Right atrium auricular region (tissue), 2 donors: Measurements from ENCODE around the gene PCDHGC3. TPM values are rescaled to one million over a fixed set of nuclear protein-coding genes. Genes with fewer than 3 reads are reported as not detected.

Experiments used
- DNase-seq: peaks from one replicate; pipeline ENCODE4 v3.0.0-alpha.2; 2019; ENCODE audit warnings: low spot score
- H3K27ac ChIP-seq, 2 donors: fragments of 200-600 bp; sonication (generic); 1 replicate in 1 of 2; 2 replicates in 1 of 2; pipeline ENCODE4 v1.5.1; 2016 to 2019
- H3K27me3 ChIP-seq, 2 donors: fragments of 200-600 bp; sonication (generic); one replicate each; pipeline versions ENCODE4 v1.5.1 to v1.6.0; 2017 to 2019
- H3K36me3 ChIP-seq: fragments of 200-600 bp; sonication (generic); one replicate; pipeline ENCODE4 v1.5.1; 2016
- H3K4me1 ChIP-seq, 2 donors: fragments of 200-600 bp; sonication (generic); one replicate each; pipeline versions ENCODE4 v1.5.1 to v1.6.0; 2017 to 2019
- H3K4me3 ChIP-seq, 2 donors: fragments of 200-600 bp; sonication (generic); 1 replicate in 1 of 2; 2 replicates in 1 of 2; pipeline ENCODE4 v1.5.1; 2017 to 2019; ENCODE audit warnings: mild to moderate bottlenecking in 1 of 2, moderate library complexity in 1 of 2
- H3K9me3 ChIP-seq, 2 donors: fragments of 200-600 bp; sonication (generic); one replicate each; pipeline ENCODE4 v1.5.1; 2019
- CTCF ChIP-seq, 2 donors: fragments of 200-600 bp; sonication (generic); IDR thresholded peaks; one replicate each; pipeline ENCODE4 v1.5.1; 2019; ENCODE audit warnings: antibody characterized with exemption in 2 of 2
- total RNA-seq, 2 donors: library from RNA; depleted of rRNA; stranded (reverse); fragments of >200 nt; gene quantifications; one replicate each; pipeline ENCODE4 v1.1.0, GENCODE V29; 2016

Gene PCDHGC3
- total RNA-seq, 2 donors from 2014 or later = 24.1 to 38.3 TPM

GRCh38 chr5:141490771-141491170, 15.0 kb downstream of the PCDHGC3 start:
- DNase-seq = no peak
- TF ChIP-seq CTCF (IDR thresholded peaks at IDR 0.05) = no peak
- Histone ChIP-seq H3K27me3 (no peaks in the 10 kb centered on the region), H3K9me3 (no peaks in the 10 kb centered on the region), H3K4me1 (peaks cover 0 to 38% of the 10 kb centered on the region in 2 donors), H3K4me3 (no peak overlapping the region), H3K36me3 (peaks cover 19% of the 10 kb centered on the region), H3K27ac (no peak overlapping the region)

DNA sequence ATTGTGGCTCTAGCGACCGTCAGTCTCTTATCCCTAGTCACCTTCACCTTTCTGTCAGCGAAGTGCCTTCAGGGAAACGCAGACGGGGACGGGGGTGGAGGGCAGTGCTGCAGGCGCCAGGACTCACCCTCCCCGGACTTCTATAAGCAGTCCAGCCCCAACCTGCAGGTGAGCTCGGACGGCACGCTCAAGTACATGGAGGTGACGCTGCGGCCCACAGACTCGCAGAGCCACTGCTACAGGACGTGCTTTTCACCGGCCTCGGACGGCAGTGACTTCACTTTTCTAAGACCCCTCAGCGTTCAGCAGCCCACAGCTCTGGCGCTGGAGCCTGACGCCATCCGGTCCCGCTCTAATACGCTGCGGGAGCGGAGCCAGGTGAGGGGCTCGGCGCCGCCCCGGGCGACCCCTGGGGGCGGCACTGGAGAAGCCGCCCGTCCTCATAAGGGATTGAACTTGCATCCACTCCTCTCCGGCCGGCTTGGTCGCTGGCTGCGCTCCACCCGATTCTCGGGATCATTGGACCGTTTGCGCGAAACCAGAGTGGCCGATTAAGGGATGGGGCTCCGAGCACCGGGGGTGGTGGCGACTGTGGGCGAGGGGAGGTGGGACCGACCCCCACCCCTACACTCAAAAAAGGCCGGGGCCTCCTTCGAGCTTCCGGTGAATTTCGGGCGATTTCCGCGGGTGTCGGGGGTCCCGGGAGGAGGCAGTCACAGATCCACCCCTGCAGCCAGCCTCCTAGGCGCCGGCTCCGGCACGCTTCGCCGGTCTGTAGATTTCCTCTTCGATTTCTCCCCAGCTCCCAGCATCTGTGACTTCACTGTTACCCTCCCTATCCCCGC, 15.8 kb downstream of the PCDHGC3 start:
- Histone ChIP-seq H3K4me3 (no peak overlapping the region), H3K4me1 (peaks cover 0 to 38% of the 10 kb centered on the region in 2 donors), H3K36me3 (peaks cover 19% of the 10 kb centered on the region), H3K9me3 (no peaks in the 10 kb centered on the region), H3K27me3 (no peaks in the 10 kb centered on the region), H3K27ac (no peak overlapping the region)
- no peak for TF ChIP-seq CTCF (IDR thresholded peaks at IDR 0.05)
- no peak for DNase-seq

- Histone ChIP-seq H3K27me3 (no peaks in the 10 kb centered on the region), H3K9me3 (no peaks in the 10 kb centered on the region), H3K4me3 (no peak overlapping the region), H3K4me1 (peaks cover 0 to 38% of the 10 kb centered on the region in 2 donors), H3K36me3 (peaks cover 19% of the 10 kb centered on the region), H3K27ac (no peak overlapping the region)
- no peak for DNase-seq
- no peak for TF ChIP-seq CTCF (IDR thresholded peaks at IDR 0.05)
Measured at GRCh38 chr5:141492168-141492885, 16.6 kb downstream of the PCDHGC3 start.

DNA sequence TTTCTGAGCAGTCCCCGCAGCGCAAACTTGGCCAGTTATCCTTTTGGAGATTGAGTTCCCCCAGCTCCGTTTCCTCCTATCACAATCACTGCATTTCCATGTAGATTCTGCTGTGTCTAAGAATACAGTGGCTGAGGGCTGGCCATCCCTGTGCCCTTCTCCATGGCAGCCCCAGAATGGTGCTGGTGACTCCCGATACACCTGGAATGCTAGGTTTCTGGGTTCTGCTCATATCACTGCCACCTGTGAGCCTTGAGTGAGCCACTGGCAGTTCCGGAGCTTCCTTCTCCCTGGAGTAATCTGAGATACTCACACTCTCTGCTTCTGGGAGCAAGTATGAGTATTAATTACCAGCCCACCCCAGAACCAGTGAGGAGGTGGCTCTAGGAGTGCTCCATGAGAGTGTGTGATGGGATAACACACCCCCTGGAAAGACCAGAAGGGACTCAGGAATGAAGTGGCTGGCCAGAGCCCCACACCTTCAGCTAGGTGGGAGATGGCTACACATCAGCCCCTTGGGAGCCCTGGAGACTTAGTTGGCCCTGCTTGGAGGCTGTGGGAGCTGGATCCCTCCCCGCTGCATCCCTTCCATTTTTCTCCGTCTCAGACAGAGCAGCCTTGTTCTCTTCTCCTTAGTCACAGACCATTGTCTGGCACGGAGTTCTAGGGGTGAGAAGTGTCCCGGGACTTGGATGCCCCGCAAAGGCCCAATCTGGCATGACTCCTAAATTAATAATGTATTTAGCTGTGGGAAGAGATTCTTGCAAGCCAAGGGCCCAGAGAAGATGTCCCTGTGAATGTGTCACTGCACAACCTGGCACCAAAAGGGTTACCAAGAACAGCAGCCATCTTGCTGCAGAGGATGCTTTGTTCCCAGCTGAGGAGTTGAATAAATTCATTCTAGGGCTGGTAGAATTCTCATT, 18.0 kb downstream of the PCDHGC3 start:
- Histone ChIP-seq H3K27ac (peak overlapping the region in 1 of 2 donors; percentile 43), H3K9me3 (no peaks in the 10 kb centered on the region), H3K4me3 (no peak overlapping the region), H3K4me1 (peaks cover 0 to 38% of the 10 kb centered on the region in 2 donors), H3K36me3 (peaks cover 19% of the 10 kb centered on the region), H3K27me3 (no peaks in the 10 kb centered on the region)
- TF ChIP-seq CTCF (IDR thresholded peaks at IDR 0.05) = no peak
- no peak for DNase-seq

DNA sequence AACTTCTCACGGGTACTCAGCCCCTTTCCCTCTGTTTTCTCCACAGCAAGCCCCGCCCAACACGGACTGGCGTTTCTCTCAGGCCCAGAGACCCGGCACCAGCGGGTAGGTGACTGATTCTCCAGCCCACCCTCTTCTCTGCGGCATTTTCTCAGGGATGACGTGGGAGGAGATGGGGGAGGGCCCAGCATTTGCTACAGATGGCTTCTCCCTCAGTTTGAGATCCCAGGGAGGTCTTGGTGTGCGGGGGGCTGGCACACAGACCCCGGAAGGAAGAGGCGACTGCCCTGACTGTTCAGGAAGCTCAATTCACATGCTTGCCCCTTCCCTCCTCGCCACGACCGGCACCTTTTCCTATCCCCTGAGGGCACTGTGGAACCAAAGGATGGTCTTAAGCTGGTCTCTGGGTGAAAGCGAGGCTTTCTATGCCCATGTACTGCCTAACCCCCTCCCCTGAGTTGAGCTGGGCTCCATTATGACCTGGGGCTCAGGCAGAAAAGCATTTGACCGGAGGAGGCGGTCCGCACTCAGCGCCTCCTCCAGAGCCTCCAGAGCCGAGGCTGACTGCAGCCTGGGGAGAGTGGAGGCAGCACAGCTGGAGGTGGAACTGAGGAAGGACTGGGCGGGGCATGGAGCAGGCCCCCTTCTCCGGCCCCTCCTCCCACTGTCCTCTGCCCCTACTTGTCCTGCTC, 19.1 kb downstream of the PCDHGC3 start:
- no peak for DNase-seq
- Histone ChIP-seq H3K27ac (peak overlapping the region; percentile 24 to 43), H3K4me1 (peaks cover 0 to 29% of the 10 kb centered on the region in 2 donors), H3K9me3 (no peaks in the 10 kb centered on the region), H3K4me3 (no peak overlapping the region), H3K27me3 (no peaks in the 10 kb centered on the region), H3K36me3 (peaks cover 15% of the 10 kb centered on the region)
- TF ChIP-seq CTCF (IDR thresholded peaks at IDR 0.05) = no peak
